ENCODE measurements around the gene WDFY2. TPM values are rescaled to one million over a fixed set of nuclear protein-coding genes. Genes with fewer than 3 reads are reported as not detected.

Gene WDFY2
- total and polyA plus RNA-seq, 8 donors = 11.4 to 25.2 (median 17.2) TPM

- no peak for ATAC-seq
- intact Hi-C loops (cut with DNase I) = loop anchor here in 1 of 3 donors (10.0 kb wide), 1 partner anchor 199 kb away; the partner anchor contains the start of gene WDFY2
- H3K9me3 ChIP-seq = no peaks in the 10 kb centered on the region
- peak in 1 of 6 donors; percentile 28 for DNase-seq
- H3K27ac ChIP-seq = peak overlapping the region; percentile 33 to 90 (median 76)
- H3K4me3 ChIP-seq = no peak overlapping the region
- peaks cover 53 to 79% (median 75%) of the 10 kb centered on the region in 3 donors for H3K4me1 ChIP-seq
- no peak for TF ChIP-seq CTCF (IDR thresholded peaks at IDR 0.05)
- no peak for FAIRE-seq
- H3K27me3 ChIP-seq = no peaks in the 10 kb centered on the region
- H3K36me3 ChIP-seq = no peaks in the 10 kb centered on the region
- 97 to 98% methylated on average over 1 of the region's 1 CpG for WGBS, 2 donors
Observed at GRCh38 chr13:51784097-51784496, 199.8 kb downstream of the WDFY2 start.

DNA sequence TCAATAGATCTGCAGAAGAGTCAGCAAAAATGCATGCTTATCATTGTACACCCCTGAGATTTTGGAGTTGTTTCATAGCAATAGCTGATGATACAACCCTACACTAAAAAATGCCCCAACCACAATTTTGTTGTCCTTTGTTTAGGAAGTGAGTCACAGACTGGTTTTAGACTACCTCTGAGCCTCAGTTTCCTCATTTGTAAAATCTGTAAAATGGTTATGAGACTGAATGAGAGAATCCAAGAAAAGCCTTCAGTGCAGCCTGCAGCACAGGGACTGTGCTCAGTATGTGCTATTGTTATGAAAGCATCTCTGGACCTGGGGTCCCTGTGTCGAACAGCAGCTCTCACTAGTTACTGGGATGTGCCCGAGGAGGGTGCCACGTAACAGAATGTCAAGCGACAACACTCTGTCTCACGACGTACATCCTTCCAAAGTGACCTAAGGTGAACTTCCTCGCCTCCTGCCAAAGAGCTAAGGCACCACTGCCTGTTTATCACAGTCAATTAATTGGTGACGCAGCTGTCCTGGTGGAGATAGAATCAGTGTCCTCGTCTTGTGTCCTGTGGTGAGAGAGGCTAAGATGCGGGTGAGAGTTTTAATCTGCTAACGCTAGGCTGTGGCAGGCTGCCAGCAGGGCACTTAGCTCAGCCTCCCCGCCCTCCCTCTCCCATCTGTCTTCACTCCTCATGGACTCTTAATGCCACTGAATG is 201.6 kb downstream of the WDFY2 start:
- FAIRE-seq = no peak
- WGBS, 2 donors = 14 to 18% methylated on average over 12 of the region's 12 CpGs
- H3K4me1 ChIP-seq = peaks cover 57 to 77% (median 76%) of the 10 kb centered on the region in 3 donors
- H3K4me3 ChIP-seq = no peak overlapping the region
- H3K36me3 ChIP-seq = no peaks in the 10 kb centered on the region
- H3K27ac ChIP-seq = peak overlapping the region; percentile 39 to 90 (median 66)
- peak in 5 of 6 donors; percentile 39 to 76 (median 58) for DNase-seq
- intact Hi-C loops (cut with DNase I) = loop anchor here in 1 of 3 donors (10.0 kb wide), 1 partner anchor 201 kb away; the partner anchor contains the start of gene WDFY2
- TF ChIP-seq CTCF (IDR thresholded peaks at IDR 0.05) = no peak
- no peaks in the 10 kb centered on the region for H3K27me3 ChIP-seq
- H3K9me3 ChIP-seq = no peaks in the 10 kb centered on the region
- peak in 3 of 4 donors; percentile 5 to 35 (median 29) for ATAC-seq

DNA sequence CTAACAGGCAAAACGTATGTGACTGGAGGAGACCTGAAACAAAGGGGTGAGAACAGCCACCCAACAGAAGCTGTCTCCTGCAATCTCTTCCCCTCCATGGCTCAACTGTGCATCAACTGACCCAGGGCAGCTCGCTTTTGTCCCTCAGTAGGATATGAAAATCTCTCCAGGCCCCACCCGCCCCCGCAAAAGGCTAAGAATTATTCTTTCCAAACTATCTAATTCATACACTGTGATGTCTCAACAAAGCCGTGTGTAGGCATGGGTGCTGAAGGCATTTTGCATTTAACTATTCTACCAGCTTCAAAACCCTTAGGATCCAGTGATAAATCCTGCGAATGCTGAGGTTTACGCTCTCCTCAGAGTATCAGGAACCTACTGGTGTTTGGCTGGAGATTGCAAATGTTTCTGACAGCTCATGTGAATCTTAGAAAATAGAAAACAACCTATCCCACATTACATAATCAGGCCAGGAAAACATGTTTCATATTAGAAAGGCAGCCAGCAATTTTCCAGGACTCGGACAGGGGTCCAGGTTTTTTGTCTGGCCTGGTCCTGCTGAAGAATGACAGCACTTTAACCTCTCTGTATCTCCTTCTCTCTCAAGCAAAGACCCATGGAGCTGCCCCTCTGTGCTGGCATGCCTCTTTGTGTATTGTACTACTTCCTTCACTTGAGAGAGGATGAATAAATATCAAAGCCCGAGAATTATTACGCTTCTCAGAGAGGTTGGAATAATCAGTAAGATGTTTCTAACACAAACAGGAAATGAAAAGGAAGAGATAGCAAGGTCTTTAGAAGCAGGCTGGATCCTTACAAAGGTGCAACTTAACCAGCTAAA is 202.4 kb downstream of the WDFY2 start:
- WGBS, 2 donors = 36 to 49% methylated on average over 10 of the region's 10 CpGs
- Histone ChIP-seq H3K9me3 (no peaks in the 10 kb centered on the region), H3K27me3 (no peaks in the 10 kb centered on the region), H3K27ac (peak overlapping the region; percentile 39 to 90 (median 66)), H3K36me3 (no peaks in the 10 kb centered on the region), H3K4me3 (no peak overlapping the region), H3K4me1 (peaks cover 51 to 69% (median 69%) of the 10 kb centered on the region in 3 donors)
- ATAC-seq (no peak), FAIRE-seq (no peak), DNase-seq (no peak)
- no peak for TF ChIP-seq CTCF (IDR thresholded peaks at IDR 0.05)
- intact Hi-C loops (cut with DNase I) = loop anchor here in 1 of 3 donors (10.0 kb wide), 1 partner anchor 202 kb away; the partner anchor contains the start of gene WDFY2

GRCh38 chr13:51793570-51794271 is 209.5 kb downstream of the WDFY2 start:
- H3K27me3 ChIP-seq = no peaks in the 10 kb centered on the region
- FAIRE-seq (no peak), DNase-seq (peak in 3 of 6 donors; percentile 45 to 62 (median 49)), ATAC-seq (peak; percentile 46 to 65 (median 56))
- H3K27ac ChIP-seq = peak overlapping the region in 1 of 4 donors; percentile 0
- no peak overlapping the region for H3K4me3 ChIP-seq
- H3K36me3 ChIP-seq = no peaks in the 10 kb centered on the region
- WGBS, 2 donors = 77 to 80% methylated on average over 6 of the region's 6 CpGs
- no peak for TF ChIP-seq CTCF (IDR thresholded peaks at IDR 0.05)
- intact Hi-C loops (cut with DNase I) = loop anchor here in 2 of 3 donors (10.0 kb wide), 2 partner anchors 349 to 359 kb away; no protein-coding TSS in a partner anchor
- peaks cover 15 to 42% (median 16%) of the 10 kb centered on the region in 3 donors for H3K4me1 ChIP-seq
- no peaks in the 10 kb centered on the region for H3K9me3 ChIP-seq

Measured in pancreas (tissue), 10 donors.